HL-60 (cell line): ENCODE measurements around the gene RNF40.

Experiments used
- DNase-seq, 2 experiments: peaks; one replicate each; pipeline ENCODE4 v3.0.0-alpha.2; 2010 to 2020; ENCODE audit warnings: low read depth in 1 of 2, low spot score in 1 of 2
- H3K27ac ChIP-seq: fragments of 250-450 bp; sonication (Bioruptor Pico); replicated peaks from 2 replicates; pipeline ENCODE4 v1.5.1; 2020; ENCODE audit warnings: mild to moderate bottlenecking, moderate library complexity
- H3K27me3 ChIP-seq: fragments of 250-450 bp; sonication (Bioruptor Pico); 2 replicates; pipeline ENCODE4 v1.5.1; 2021; ENCODE audit warnings: mild to moderate bottlenecking, moderate library complexity; ENCODE audit not compliant: insufficient read depth, poor library complexity, severe bottlenecking
- H3K4me3 ChIP-seq: replicated peaks from 2 replicates; pipeline ENCODE4 v1.5.1; 2011; ENCODE audit warnings: mild to moderate bottlenecking, control low read depth, low read length; ENCODE audit not compliant: insufficient read depth
- CTCF ChIP-seq: IDR thresholded peaks from one replicate; pipeline ENCODE4 v1.5.1; 2011; ENCODE audit warnings: low read length, control low read depth, inconsistent platforms; ENCODE audit not compliant: insufficient read depth
- GABPA ChIP-seq: IDR thresholded peaks from 2 replicates; pipeline ENCODE4 v1.6.1; 2012; ENCODE audit warnings: low read depth
- POLR2AphosphoS5 ChIP-seq: IDR thresholded peaks from 2 replicates; pipeline ENCODE4 v1.6.1; 2012; ENCODE audit warnings: low read depth
- REST ChIP-seq: IDR thresholded peaks from 2 replicates; pipeline ENCODE4 v1.6.1; 2012; ENCODE audit warnings: low read depth; ENCODE audit not compliant: insufficient replicate concordance
- SPI1 ChIP-seq: IDR thresholded peaks from 2 replicates; pipeline ENCODE4 v1.6.1; 2012; ENCODE audit warnings: low read depth, mild to moderate bottlenecking, borderline replicate concordance

RNF40 gene

DNA sequence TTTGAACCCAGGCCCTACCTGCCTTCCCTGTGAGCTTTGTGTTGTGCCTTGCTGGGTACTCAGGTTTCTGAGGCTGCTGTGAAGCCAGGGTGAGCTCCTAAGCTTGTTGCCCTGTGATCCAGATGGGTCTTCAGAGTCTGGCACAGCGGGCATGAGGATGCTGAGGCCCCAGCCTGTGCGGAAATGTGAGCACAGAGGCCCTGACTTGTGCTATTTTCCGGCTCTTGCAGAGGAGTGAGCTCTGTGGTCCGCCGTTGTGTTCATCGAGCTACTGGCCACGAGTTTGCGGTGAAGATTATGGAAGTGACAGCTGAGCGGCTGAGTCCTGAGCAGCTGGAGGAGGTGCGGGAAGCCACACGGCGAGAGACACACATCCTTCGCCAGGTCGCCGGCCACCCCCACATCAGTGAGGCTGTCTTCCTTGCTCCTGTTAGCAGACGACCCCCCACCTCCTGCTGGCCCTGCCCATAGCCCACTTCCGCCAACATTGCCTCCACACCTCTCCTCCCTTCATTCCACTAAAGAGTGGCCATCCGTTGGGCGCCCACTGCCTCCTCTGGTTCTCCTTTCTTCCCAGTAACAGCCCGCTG is 11.2 kb upstream of the RNF40 start:
- Histone ChIP-seq H3K27me3 (no peaks in the 10 kb centered on the region), H3K27ac (no peak overlapping the region), H3K4me3 (no peak overlapping the region)
- DNase-seq: no peak
- no peak for TF ChIP-seq CTCF
- TF ChIP-seq REST: no peak
- no peak for TF ChIP-seq POLR2AphosphoS5
- no peak for TF ChIP-seq GABPA
- TF ChIP-seq SPI1: no peak

DNA sequence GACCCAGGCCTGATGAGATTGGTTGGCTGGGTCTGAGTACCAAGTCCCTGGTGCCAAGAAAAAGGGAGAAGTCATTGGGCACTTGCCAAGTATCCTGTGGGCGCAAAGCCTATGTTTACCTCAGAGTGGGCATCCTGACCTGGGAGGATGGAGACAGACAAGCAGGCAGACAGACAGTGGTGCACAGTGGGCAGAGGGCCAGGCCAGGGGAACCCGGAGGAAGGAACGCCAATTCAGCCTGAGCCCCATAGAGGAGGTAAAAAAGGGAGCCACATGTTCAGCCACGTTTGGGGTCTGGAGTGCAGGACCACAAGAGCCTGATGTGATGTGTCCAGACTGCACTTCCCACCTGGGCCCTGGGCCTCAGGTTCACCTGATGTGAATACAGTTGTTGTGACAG is 8.5 kb upstream of the RNF40 start:
- no peak for TF ChIP-seq REST
- no peak for TF ChIP-seq SPI1
- no peak for TF ChIP-seq POLR2AphosphoS5
- TF ChIP-seq GABPA: no peak
- no peak for TF ChIP-seq CTCF
- DNase-seq: no peak
- no peaks in the 10 kb centered on the region for H3K27me3 ChIP-seq
- no peak overlapping the region for H3K4me3 ChIP-seq
- no peak overlapping the region for H3K27ac ChIP-seq

DNA sequence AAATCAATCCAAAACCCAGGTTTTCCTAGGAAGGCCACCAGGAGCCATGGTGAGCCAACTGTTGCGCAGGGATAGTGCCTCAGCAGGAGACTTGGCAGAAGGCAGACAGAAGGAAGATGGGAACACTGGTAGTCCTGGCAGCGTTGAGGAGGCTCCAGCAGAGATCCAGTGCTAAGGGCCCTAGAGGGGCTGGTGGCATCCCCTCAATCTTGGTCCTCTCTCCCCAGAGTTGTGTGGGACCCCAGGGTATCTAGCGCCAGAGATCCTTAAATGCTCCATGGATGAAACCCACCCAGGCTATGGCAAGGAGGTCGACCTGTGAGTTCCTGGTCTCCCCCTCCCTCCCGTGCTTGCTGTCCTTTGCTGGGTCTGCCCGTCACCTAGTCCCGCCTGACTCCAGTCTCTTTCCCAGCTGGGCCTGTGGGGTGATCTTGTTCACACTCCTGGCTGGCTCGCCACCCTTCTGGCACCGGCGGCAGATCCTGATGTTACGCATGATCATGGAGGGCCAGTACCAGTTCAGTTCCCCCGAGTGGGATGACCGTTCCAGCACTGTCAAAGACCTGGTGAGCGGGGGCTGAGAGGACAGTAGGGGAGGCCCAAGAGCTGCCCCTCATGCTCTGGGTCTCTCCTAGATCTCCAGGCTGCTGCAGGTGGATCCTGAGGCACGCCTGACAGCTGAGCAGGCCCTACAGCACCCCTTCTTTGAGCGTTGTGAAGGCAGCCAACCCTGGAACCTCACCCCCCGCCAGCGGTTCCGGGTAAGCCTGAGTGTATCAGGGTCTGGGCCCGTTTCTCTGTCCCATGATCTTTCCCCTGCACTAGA is 6.0 kb upstream of the RNF40 start:
- DNase-seq: no peak
- Histone ChIP-seq H3K27me3 (no peaks in the 10 kb centered on the region), H3K27ac (no peak overlapping the region), H3K4me3 (no peak overlapping the region)
- TF ChIP-seq CTCF: no peak
- no peak for TF ChIP-seq GABPA
- TF ChIP-seq SPI1: no peak
- no peak; the same call in 1 of the 2 replicates for TF ChIP-seq POLR2AphosphoS5
- no peak for TF ChIP-seq REST
